Amniotic epithelial cell (primary cell): ENCODE data around the gene BSN.

ENCODE experiments used
- DNase-seq: peaks from one replicate; pipeline ENCODE4 v3.0.0-alpha.2; 2010; ENCODE audit warnings: low read depth

The BSN gene

GRCh38 chr3:49716169-49716568 lies 161.9 kb downstream of the BSN start:
- DNase-seq = no peak

- DNase-seq = no peak
Observed at GRCh38 chr3:49716691-49717210, 162.5 kb downstream of the BSN start.

GRCh38 chr3:49717211-49717958 lies 163.1 kb downstream of the BSN start:
- no peak for DNase-seq

- DNase-seq = no peak
Observed at GRCh38 chr3:49717959-49718857, 163.9 kb downstream of the BSN start.

- no peak for DNase-seq
Observed at GRCh38 chr3:49718858-49719213, 164.6 kb downstream of the BSN start.

GRCh38 chr3:49719214-49719884 lies 165.1 kb downstream of the BSN start, which contains the start of gene AMIGO3:
Gene AMIGO3, minus strand, starts transcription at chr3:49719684. Its CDS starts 219 bp downstream, at chr3:49719465.
- peak; percentile 85 for DNase-seq
